CD4-positive, alpha-beta T cell treated with Interleukin-10 for 1 hour (primary cell): ENCODE results near the gene PTPRF.
A peak's percentile ranks its signal among the peaks of the same experiment; 100 is the strongest.

ENCODE experiments used
- DNase-seq: peaks from one replicate; pipeline ENCODE4 v3.0.0-alpha.2; 2020

Gene PTPRF

DNA sequence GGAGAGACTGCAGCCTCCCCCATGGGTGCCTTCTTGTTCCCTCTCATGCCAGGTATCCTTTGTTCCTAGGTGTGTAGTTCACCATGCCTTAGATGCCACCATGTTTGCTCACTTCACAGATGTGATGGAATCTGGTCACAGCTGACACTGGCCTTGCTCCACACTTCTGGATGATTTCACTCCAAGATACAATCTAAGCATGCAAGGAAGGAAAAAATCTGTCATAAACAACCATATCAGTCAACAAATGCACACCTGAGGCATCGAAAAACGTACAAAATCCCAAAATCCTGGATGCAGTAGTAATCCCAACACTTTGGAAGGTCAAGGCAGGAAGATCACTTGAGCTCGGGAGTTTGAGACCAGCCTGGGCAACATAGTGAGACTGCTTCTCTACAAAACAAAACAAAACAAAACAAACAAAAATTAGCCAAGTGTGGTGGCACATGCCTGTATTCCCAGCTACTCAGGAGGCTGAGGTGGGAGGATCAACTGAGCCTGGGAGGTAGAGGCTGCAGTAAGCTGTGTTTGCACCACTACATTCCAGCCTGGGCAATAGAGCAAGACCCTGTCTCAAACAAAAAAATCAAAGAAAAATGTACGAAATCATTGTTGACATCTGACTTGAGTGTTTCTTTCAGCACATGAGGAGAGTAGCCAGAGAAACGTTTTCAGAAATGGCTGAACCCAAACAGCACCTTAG is 17.1 kb upstream of the PTPRF start:
- no peak for DNase-seq

DNA sequence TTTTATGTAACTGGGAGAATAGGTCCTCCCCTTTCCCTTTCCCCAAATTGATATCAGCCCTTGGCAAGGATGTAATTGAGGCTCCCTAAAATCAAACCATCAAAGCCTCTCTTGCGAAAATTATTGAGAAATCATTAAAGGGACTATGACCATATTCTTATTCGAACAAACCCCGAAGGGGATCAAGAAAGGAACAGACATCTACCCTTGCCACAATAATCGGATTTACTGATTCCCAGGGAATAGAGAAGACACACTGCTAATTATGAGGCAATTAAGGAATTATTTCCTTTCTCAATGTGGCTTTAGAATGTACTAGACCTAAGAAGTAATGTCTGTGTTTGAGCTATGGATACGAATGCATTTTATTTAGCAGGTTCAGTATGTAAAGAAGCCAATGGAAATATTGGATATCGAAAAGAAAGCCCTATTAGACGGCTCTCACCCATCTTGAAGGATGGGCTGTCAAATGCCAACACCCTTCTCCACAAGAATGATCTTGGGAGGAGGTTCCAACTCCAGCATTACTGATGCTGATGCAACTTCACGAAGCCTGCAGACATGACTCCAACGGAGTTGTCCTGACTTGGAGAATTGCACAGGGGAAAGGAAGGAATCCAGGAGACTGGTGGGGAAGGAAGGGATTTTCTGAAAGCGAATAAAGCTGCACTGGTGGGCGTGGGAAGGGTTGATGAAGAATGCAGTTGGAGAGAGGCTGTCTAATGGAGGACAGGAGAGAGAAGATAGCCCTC is 11.6 kb upstream of the PTPRF start:
- DNase-seq: no peak

DNA sequence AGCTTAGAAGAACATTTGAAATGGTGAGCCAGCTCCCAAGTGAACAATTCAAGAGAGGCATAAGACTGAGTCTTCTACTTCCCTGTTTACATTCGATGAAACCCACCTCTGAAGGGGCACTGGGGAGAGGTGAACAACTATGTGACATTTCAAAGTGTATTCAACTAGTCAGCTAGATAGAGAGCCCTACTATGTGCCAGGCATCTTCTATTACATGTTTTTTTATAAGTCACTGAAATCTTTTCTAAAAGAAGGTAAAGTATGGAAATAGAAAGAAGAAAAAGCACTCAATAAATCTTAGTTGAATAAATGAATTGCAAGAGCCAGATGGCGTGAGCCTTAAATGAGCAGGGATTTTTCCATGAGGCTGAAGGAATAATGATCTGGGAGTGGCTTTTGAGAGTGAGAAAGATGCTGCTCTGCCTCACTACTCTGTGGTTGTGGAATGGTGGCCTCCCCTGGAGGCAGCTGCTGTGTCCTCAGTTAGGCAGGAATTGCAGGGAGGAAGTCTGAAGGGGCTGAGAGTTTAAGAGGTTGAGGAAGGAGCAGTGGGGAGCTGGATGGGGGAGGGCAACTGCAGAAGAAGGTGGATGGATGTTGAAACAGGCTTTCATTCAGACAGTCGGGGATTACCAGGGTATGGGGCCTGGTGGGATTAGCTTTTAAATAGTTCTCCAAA is 10.4 kb upstream of the PTPRF start:
- DNase-seq: no peak

DNA sequence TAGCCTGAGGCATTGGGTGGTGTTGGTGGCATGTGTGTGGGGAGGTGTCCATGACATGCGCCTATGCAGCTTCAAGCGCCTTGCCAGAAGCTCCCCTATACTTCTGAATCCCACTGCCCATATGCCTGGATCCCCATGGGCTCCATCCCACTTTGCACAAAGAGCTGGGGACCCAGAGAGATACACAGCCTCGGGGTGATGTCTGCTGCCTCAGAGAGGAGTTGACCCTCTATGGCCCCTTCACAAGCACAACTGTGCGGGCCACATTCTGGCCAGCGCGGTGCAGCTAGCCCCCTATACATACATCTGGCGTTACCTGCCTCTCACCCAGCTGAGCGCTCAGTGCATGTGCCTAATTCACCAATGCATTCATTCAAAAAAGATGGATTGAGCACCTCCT is 9.6 kb upstream of the PTPRF start:
- no peak for DNase-seq

DNA sequence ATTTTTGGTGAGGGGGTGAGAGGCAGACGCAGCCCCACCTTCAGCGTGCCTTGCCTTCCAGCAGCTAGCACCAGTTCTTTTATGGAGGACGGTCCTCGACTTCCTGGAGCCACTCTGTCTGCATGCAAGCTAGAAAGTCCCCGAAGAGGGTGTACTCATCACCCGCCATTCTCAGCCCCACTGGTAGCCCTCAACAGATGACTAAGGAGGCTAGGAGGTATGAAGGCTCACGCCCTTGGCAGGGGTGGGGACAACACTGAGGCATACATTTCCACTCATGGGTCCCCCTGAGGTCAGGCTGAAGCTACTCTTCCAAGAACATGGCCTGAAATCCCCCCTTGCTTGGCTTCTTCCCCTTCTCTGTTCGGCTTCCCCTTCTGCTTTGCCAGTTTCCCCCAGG is 8.9 kb upstream of the PTPRF start:
- DNase-seq: no peak

DNA sequence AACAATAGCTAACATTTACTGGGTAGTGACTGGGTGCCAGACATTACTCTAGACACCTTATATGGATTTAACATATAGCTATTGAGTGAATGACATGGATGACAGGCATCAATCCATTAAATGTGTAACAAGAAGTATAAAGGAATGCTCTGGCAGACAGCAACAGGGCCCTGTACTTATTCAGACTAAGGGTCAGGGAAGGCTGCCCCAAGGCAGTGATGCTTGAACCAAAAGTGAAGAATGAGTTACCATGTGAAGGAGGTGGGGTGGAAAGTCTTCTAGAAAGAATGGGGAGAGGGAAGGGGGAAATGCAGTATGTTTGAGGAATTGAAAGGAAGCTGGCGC is 8.3 kb upstream of the PTPRF start:
- DNase-seq: no peak

DNA sequence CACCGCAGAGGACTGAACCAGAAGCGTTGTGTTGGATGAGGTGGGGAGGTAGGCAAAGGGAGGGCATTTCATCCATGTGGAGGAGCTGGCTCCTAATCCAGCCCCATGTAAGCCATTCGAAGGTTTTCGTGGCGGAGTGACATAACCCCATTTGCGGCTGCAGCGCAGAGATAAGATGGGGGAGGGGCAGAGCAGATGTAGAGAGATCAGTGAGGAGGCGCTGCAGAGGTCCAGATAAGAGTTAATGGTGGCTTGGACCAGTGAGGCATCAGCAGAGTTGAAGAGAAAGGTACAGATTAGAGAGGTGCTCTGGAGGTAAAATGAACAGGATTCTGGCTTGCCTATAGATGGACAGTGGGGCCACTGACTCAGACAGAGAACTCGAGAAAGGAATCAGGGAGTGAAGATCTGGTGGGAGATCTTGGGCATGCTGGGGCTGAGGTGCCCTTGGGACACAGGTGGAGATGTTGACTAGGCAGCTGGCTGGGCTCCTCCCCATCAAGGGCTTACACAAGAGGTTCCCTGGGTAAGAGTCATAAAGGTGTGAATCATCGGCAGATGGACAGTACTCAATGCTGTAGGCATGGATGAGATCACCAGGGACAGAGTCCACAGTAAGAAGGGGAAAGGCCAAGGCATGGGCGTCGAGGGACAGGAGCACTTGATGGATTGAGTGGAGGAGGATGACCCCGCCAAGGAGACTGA is 7.8 kb upstream of the PTPRF start:
- no peak for DNase-seq

DNA sequence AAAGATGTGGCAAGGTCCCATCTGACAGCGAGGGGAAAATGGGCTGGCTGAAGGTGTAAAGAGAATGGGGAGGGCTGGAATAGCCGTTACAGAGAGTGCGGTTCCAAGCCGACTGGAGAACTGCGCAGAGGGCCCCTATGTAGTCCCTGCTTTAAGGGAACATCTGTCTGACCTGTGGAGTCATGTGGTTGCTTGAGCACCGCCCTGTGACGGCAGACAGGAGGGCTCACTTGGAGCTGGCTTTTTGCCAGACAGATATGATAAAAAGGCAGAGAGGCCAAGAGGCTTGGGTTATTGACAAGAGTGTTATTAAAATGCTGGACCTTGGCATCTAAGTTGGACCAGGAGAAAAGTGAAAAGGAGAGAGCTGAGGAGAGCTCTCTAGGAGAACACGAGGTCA is 5.9 kb upstream of the PTPRF start:
- DNase-seq: no peak

DNA sequence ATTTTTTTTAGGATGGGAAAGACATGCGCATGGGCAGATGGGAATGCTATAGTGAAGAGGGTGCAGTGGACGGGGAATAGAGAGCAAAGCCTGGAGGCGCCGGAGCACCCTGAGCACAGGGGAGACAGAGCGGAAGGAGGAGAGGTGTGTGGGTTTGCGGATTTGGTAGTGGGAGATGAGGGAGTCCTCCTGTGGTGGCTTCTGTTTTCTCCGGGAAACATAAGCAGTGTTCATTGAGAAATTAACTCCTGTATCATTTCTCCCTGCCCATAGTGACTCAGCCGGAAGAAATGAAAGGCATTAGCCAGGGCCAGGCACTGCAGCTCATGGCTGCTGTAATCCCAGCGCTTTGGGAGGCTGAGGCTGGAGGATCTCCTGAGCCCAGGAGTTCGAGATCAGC is 4.7 kb upstream of the PTPRF start:
- DNase-seq: no peak

DNA sequence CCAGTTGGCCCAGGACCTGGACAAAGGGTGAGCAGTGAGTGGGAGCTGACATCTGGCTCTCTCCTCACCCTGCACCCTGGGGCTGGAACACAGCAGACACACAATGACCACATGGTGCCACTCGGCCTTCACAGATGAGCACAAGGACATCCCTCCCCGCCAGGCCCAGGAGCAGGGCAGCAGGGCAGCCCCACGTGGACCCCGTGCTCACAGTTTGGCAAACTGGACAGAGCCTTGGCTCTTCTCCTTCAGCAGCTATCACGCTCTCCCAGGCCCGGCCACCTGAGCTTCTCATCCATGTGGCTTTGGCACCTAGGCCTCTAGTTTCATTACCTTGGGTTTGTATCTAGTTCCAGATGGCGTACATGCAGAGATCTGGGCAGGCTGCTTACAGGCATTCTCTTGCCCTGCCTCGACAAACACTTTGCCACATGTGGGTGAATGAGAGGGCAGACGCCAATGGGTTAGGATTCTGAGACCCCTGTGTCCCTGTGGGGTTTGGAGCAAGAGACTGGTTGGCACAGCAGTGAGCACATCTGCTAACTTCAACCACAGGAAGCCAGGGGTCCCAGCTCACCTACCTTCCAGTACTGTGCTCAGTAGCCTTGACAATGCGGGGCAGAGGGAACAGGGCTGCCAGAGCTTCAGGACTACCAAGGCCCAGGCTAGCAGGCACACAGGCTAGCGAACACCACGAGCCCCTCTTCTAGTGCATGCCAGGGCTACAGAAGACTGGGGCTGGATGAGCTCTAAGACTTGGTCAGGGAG is 3.4 kb upstream of the PTPRF start:
- DNase-seq: no peak

DNA sequence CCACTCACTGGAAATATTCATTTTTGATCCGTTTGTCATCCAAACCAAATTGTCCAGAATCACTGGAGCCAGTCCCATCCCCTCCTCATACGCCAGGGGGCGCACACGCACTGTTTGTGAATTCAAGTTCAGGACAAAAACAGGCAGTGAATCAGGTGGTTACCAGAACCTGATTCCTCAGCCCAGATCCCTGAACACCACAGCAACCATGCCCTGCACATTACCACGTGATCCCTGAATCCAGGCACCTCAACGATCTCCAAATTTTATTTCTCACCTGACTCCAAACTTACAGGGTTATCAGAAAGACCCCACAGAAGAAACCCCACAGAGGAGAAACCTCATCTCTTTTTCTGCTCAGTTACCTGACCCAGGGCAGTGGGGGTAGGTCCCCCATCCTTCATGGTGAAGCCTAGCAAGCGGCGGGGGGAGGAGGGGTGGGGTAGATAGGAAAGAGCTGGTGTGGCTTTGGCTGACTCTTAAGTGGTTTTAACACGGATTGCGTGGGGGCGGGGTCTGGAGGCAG is 1.4 kb upstream of the PTPRF start:
- peak; percentile 78 for DNase-seq

DNA sequence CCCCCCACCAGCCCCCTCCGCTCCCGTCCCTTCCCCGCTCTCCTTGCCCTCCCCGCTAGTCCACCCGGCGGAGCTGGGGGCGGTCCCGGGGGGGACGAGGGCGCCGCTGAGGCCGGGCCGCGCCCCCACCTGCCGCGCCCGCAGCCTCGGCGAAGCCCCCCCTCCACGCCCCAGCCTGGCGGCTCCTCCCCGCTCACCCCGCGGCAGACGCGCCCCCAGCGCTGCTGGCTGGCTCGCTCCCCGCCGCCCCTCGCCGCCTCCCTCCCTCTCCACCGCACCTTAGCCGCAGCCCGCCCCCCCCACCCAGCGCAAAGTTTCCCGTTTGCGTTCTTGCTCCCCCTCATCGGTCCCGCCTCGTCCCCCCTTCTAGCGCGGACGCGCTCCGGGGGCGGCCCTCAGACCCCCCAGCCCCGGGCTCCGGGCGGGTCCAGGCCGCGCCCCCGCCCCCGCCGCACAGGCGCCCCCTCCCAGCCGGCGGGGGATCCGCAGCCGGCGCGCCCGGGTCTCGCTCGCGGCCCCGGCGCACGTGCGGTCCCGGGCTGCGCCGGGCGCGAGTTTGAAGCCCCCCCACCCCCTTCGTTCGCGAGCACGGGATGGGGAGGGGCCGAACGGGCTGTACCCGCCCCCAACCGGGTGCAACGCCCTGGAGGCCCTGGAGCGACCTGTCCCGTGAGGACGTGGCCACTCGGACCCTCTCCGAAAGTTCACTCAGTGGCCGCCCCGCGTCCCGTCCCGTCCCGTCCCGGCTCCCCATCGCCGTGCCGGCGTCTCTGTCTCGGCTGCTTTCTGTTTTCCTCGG is 623 bp downstream of the PTPRF start:
- DNase-seq: no peak

DNA sequence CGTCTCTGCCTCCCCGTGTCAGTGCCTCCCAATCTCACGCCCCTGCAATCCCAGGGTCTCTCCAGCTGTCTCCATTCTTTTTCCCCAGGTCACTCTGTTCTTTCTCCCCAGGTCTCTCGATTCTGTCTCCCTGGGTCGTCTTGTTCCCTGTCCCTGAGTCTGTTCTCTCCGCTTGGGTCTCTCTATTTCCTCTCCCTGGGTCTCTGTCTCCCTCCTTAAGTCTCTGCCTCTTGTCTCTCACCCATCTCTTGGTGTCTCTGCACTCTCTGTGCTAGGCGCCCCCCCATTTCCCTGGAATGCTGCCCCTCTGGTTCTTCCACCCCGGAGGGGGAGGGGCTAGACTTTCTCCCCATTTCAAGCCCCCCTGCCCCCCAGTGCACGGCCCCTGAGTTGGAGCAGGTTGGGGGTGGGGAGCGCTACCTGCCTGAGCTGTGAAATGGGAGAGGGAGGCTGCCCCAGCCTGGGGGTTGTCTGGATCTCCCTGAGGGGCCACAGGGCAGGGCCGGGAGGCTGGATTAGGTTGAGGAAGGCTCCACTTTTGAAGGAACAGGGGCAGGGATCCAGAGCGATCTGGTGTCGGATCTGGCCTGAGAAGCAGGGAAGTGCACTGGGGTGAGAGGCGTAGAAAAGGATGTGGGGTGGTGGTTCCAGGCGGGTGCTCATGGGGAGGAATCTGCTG is 1.4 kb downstream of the PTPRF start:
- DNase-seq: no peak

DNA sequence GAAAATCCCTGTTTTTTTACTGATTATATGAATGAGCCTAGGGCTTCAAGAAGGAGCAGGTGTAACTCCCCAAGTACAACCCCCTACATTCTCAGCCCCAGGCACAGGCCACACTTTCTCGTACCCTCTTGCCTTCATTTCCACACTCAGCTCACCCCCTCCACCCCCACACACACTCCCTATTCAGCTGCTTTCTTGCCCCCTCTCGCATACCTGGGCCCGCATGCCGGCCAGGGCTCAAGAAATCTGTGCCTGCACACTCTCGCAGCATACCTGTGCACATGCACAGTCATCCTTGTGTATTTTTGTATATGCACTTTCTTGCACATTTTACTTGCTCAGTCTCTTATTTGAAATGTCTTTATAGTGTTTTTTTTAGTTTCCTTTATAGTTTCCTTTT is 2.0 kb downstream of the PTPRF start:
- DNase-seq: no peak

DNA sequence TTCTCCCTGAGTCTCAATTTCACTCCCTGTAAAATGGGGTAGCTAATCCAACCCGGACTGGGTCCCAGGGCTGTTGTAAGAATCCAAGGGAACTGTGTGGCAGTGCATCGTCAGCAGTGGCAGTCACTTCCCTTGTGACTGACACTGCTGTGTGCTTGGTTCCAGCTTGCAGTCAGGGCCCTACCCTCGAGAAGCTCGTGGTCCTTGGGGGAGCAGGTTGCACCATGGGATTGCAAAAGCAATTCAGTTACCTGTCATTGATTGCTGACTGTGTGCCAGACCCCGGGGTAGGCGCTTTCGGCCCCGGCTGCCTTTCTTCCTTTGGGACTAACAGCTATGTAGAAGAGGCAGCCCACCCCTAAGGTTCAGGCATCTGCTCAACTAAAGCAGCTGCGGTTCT is 2.9 kb downstream of the PTPRF start:
- no peak for DNase-seq

DNA sequence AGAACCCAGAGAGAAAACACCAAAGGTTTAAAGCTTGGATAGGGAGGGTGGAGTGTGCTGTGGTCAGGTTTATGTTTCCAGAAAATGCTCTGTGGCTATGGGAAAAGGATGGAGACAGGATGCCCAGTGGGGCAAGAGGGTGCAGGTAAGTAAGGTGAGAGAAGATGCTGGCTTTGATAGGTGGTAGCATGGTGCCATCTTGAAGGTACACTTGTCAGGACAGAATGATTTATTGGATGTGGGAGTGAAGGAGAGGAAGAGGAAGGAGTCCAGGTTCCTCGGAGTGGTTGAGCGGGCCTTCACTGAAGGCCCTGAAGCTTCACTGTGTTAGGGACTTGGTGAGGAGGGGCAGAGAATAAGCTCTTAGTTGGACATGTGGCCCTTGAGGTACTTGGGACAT is 3.6 kb downstream of the PTPRF start:
- no peak for DNase-seq

DNA sequence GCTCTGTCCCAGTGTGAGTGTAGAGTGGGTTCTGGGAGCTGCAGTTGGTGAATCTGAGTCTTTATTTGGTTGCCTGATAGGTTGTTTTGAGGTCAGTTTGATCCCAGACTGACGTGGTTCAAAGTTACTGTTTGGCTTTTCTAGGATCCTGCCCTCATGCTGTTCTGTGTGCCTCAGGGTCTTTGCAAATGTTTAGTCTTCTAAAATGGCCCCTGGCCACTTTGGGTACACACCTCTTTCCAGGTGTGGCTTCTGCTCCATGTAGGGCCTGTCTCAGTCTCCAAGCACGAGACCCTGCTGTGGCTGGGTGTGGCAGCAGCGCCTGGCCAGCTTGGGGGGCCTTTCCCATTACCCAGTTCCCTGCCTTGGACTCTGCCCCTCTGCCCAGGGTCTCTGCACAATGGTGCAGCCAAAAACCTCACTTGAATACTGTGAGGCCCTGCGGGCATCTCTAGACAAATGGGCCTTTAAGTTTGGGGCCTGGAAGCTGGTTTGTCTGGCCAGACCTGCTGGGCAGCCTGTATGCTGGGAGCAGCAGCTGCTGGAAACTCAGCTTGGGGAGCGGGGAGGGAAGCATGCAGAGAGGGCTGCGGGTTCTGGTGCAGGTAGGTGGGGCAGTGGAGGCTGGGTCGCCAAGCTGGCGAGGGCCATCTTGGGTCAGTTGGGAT is 5.6 kb downstream of the PTPRF start:
- no peak for DNase-seq

DNA sequence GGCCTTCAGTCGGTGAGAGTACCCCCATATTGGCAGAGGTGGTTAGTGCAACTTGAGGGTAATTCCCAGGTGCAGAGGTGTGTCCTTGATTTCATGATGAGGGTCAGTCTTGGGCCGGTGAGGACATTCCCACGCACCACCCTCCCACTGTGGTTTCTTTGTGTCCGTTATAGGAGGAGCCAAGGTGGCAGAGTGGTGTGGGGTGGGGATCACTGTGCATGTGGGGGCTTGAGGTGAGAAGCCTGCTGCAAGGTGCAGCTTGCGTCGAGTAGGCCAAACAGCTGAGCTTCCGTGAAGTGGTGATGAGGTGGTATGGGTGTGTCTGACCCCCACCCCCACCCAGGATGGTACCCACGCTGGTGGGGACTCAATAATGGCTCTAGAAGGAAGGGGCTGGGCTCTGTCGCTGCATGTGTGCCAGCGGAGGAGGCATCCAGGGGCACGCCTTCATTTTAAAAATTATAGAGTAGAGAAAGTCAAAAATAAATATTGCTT is 6.2 kb downstream of the PTPRF start:
- DNase-seq: no peak

DNA sequence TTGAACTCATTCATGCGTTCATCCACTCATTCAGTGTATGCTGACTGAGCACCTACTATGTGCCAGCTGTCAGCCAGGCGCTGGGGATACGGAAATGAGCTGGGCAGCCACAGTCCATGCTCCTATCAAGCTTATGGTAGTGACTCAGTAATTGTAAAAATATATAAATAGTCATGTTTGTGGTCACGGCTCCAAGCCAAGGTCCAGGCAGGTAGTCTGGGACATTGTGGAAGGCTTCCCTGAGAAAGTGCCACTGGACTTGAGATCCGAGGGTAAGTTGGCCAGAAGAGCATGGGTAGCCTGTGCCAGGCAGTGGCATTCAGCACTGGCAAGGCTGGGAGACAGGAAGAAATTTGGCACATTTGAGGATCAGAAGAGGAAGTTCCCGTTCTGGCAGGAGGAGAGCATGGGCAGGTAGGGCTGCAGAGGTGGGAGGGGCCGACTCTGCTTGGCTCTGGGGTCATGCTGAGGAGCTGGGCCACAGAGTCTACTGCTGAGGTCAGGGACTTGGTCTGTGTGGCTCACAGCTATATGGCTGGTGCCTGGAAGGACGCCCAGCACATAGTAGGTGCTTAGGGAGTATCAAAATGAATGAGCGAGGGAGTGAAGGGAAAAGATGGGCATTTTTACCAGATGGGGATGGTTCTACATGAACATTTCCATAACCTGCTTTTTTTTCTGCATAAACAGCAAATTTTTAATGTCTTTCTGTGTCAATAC is 6.9 kb downstream of the PTPRF start:
- DNase-seq: no peak

DNA sequence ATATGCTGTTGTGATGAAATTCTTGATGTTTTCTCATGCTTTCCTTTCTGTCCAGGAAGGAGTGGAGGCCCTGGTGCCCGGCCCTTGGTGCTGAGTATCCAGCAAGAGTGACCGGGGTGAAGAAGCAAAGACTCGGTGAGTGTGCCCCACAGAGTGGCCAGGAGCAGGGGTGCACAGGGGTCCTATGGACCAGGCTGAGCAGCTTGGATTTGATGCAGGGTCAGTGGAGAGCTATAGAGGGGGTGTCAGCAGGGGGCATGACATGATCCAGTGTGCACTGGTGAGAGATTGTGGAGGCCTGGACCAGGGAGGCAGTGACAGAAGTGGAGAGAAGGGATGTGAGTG is 7.4 kb downstream of the PTPRF start:
- DNase-seq: no peak
